Adrenal gland (tissue), 12 donors: ENCODE results near the gene CAMK1D. TPM values are rescaled to one million over a fixed set of nuclear protein-coding genes. Genes with fewer than 3 reads are reported as not detected.
A peak's percentile ranks its signal among the peaks of the same experiment; 100 is the strongest.

ENCODE experiments used
- DNase-seq, 7 donors: peaks; one replicate each; pipeline ENCODE4 v3.0.0-alpha.2; 2019 to 2020
- H3K27ac ChIP-seq, 5 donors: fragments of 200-600 bp; sonication (generic) in 4 of 5; 1 replicate in 3 of 5; 2 replicates in 2 of 5; pipeline versions ENCODE4 v1.5.1 to v1.8.0; 2016 to 2020; ENCODE audit warnings: mild to moderate bottlenecking in 1 of 5
- H3K27me3 ChIP-seq: fragments of 200-600 bp; 2 replicates; pipeline ENCODE4 v1.8.0; 2021
- H3K36me3 ChIP-seq, 2 donors: fragments of 200-600 bp; replicated peaks in 1 of 2; 1 replicate in 1 of 2; 2 replicates in 1 of 2; pipeline versions ENCODE4 v1.5.1 to v1.8.0; 2018 to 2022
- H3K4me1 ChIP-seq, 2 donors: fragments of 200-600 bp; replicated peaks in 1 of 2; 1 replicate in 1 of 2; 2 replicates in 1 of 2; pipeline versions ENCODE4 v1.5.1 to v1.8.0; 2018 to 2021
- H3K4me3 ChIP-seq, 4 donors: fragments of 200-600 bp; sonication (generic) in 3 of 4; one replicate each; pipeline ENCODE4 v1.5.1; 2016 to 2018
- H3K9me3 ChIP-seq, 3 donors: fragments of 200-600 bp; sonication (generic) in 1 of 3; replicated peaks in 1 of 3; 1 replicate in 2 of 3; 2 replicates in 1 of 3; pipeline versions ENCODE4 v1.5.1 to v1.8.0; 2016 to 2021
- POLR2A ChIP-seq, 2 donors: fragments of 450-650 bp; IDR thresholded peaks; one replicate each; pipeline ENCODE4 v1.6.1; 2017; ENCODE audit warnings: antibody characterized with exemption in 2 of 2, mild to moderate bottlenecking in 2 of 2, moderate library complexity in 1 of 2
- WGBS, 4 donors: extraction: QIAGEN DNeasy Blood & Tissue Kit in 2 of 4; methylation state at CpG; one replicate each; pipeline versions ENCODE4 v1.1.5 to v1.1.7; 2013 to 2017; 5-methylcytosine and 5-hydroxymethylcytosine counted together
- intact Hi-C, 2 donors: fragments of 100-400 bp; cut with DNase I; formaldehyde crosslinking; loops; one replicate each; pipeline versions ENCODE4 v1.14.1 to v1.15.0; 2022 to 2023
- polyA plus RNA-seq, 3 donors: library from polyadenylated mRNA; stranded (reverse); fragments of 200-250 nt in 2 of 3; fragments of 350-450 nt in 1 of 3; fragmentation: Illumina TruSeq in 1 of 3; extraction: RNeasy Lipid Tissue Mini Kit (QIAGEN cat#74804) in 1 of 3; gene quantifications; one replicate each; pipeline ENCODE4 v1.2.3, GENCODE V29; 2013 to 2014
- total RNA-seq, 9 donors: library from RNA; depleted of rRNA in 4 of 9; stranded (reverse); fragments of >200 nt in 4 of 9; fragments of 120-200 nt in 1 of 9; fragmentation: NEBNext Ultra II Directional in 1 of 9; extraction: Animal tissue kit (Norgen Biotek cat#: 25700) in 1 of 9; gene quantifications; one replicate each; pipeline versions ENCODE4 v1.1.0 to v1.2.4, GENCODE V29; 2013 to 2023
- TF ChIP-seq, protein P1 (sequence below), 6 experiments: fragments of 450-650 bp in 4 of 6; fragments of 200-600 bp in 2 of 6; sonication (generic) in 1 of 6; IDR thresholded peaks; 1 replicate in 5 of 6; 2 replicates in 1 of 6; pipeline versions ENCODE4 v1.5.1 to v1.8.0; 2016 to 2021; ENCODE audit warnings: antibody characterized with exemption in 6 of 6, mild to moderate bottlenecking in 2 of 6, moderate library complexity in 1 of 6
- donor health status: healthy with polysubstance abuse.
- donor health status: Bipolar disorder and iron deficiency.
- donor health status: DM: yes; HTN: yes; CAD: no.
- donor health status: DM: no; HTN: no; CAD: no.
- donor health status: DM: no; HTN: no; CAD: no.
- donor health status: DM: yes; HTN: yes; CAD: no.

The CAMK1D gene
- total and polyA plus RNA-seq, 12 donors = 2.3 to 9.4 (median 6.5) TPM

DNA sequence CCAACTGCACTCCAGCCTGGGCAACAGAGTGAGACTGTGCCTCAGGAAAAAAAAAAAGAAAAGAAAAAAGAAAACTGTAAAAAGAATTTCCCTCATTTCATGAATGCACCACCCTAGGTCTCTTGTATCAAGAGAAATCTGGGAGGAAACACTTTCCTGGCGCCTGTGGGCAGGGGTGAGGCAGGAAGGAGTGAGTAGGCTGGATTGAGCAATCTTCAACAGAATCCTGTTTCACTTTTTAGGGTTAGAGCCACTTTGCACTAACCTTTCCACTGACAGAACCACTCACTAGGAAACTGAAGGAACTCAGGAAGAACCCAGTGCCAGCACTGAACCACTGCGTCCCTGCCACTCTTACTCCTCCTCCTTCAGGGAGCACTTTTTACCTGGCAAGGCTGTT, 370.0 kb downstream of the CAMK1D start:
- Histone ChIP-seq H3K36me3 (no peaks in the 10 kb centered on the region), H3K9me3 (no peaks in the 10 kb centered on the region), H3K27ac (peak overlapping the region in 1 of 5 donors; percentile 57), H3K4me3 (no peak overlapping the region), H3K27me3 (no peaks in the 10 kb centered on the region), H3K4me1 (peaks cover 9 to 22% of the 10 kb centered on the region in 2 donors)
- WGBS, 4 donors = 61 to 79% (median 76%) methylated on average over 2 of the region's 2 CpGs
- TF ChIP-seq POLR2A (IDR thresholded peaks at IDR 0.05) = no peak
- TF ChIP-seq, protein P1, sequence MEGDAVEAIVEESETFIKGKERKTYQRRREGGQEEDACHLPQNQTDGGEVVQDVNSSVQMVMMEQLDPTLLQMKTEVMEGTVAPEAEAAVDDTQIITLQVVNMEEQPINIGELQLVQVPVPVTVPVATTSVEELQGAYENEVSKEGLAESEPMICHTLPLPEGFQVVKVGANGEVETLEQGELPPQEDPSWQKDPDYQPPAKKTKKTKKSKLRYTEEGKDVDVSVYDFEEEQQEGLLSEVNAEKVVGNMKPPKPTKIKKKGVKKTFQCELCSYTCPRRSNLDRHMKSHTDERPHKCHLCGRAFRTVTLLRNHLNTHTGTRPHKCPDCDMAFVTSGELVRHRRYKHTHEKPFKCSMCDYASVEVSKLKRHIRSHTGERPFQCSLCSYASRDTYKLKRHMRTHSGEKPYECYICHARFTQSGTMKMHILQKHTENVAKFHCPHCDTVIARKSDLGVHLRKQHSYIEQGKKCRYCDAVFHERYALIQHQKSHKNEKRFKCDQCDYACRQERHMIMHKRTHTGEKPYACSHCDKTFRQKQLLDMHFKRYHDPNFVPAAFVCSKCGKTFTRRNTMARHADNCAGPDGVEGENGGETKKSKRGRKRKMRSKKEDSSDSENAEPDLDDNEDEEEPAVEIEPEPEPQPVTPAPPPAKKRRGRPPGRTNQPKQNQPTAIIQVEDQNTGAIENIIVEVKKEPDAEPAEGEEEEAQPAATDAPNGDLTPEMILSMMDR (IDR thresholded peaks at IDR 0.05) = no peak
- intact Hi-C loops = loop anchor here in 1 of 2 donors (10.0 kb wide), 1 partner anchor 455 kb away; no protein-coding TSS in a partner anchor
- DNase-seq = peak in 1 of 7 donors; percentile 14

DNA sequence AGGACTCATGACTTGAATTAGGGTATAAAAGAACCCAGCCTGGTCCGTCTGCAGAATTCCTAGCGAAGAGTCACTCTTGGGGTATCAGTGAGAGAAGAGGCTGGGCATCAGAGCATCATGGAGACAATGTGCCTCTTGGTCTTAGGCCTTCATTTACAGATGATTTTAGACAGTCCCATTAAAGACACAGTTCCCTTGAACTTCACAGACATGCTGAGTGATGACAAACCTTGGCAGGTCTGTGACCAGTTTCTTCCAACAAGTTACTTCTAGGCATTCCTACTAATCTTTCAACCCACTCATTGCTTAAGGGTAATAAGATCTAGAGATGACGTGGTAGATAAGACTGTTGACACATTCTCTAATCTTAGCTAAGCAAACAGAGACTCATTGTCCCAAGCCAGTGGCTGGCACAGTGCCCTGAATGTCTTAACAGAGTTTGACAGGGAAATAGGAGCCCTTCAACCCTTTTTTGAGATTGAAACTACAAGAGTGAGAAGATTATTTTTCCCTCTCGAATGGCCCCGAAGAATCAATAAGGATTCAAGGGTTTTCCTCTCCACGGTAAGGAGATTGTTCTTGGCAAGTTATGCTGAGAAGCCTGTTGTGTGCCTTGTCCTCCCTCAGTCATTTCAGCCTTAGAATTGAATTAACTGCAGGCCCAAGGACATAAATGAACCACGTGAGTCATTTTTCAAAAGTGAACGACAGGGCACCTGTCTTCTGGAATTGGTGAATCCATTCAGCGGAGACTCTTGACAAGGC, 371.1 kb downstream of the CAMK1D start:
- Histone ChIP-seq H3K27ac (peak overlapping the region in 2 of 5 donors; percentile 3 to 57), H3K9me3 (no peaks in the 10 kb centered on the region), H3K4me3 (no peak overlapping the region), H3K4me1 (peaks cover 9 to 22% of the 10 kb centered on the region in 2 donors), H3K27me3 (no peaks in the 10 kb centered on the region), H3K36me3 (no peaks in the 10 kb centered on the region)
- no peak for TF ChIP-seq POLR2A (IDR thresholded peaks at IDR 0.05)
- TF ChIP-seq, protein P1 (IDR thresholded peaks at IDR 0.05) = no peak
- WGBS, 4 donors = 54 to 59% (median 56%) methylated on average over 9 of the region's 9 CpGs
- DNase-seq = peak; percentile 44 to 91 (median 80)
- intact Hi-C loops = loop anchor here in 1 of 2 donors (5.0 to 10.0 kb wide), 2 partner anchors 182 to 364 kb away; no protein-coding TSS in a partner anchor

DNA sequence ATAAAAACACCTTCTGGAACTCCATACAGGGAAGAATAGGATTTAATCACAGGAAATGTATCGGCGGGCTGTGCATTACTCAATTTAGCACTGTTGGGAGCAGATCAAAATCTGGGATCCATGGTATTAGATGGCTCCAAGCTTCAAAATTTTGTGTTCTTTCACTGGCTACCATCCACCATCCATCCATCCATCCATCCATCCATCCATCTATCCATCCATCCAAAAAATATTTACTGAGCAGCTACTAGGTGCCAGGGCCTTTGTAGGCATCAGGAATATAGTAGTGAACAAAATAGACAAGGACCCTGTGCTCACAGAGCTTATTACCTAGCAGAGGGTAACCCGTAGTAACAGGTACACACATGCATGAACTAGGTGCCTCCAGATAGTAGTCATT, 372.0 kb downstream of the CAMK1D start:
- Histone ChIP-seq H3K27me3 (no peaks in the 10 kb centered on the region), H3K27ac (no peak overlapping the region), H3K36me3 (no peaks in the 10 kb centered on the region), H3K4me1 (peaks cover 9 to 22% of the 10 kb centered on the region in 2 donors), H3K4me3 (no peak overlapping the region), H3K9me3 (no peaks in the 10 kb centered on the region)
- no peak for DNase-seq
- 96 to 100% (median 98%) methylated on average over 3 of the region's 3 CpGs for WGBS, 4 donors
- intact Hi-C loops = loop anchor here in 1 of 2 donors (5.0 to 10.0 kb wide), 2 partner anchors 181 to 363 kb away; no protein-coding TSS in a partner anchor
- TF ChIP-seq POLR2A (IDR thresholded peaks at IDR 0.05) = no peak
- TF ChIP-seq, protein P1 (IDR thresholded peaks at IDR 0.05) = no peak

DNA sequence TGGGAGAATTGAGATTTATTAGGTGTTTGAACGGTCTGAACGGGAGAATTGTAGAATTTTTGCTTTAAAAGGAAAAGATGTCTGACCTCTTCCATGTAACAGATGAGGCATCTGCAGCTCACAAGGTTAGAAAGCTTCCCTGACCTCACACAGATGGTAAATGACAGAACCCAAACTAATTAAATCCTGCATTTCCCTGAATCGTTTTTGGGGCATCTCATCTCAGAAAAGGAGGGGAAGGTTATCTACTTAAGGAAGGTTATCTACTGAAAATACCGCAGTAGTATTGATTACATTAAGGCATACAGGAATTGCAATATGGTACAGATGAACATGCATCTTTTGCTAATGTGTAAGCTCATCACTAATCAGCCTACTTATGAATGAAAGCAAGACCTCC, 373.9 kb downstream of the CAMK1D start:
- WGBS, 4 donors = 63 to 80% (median 70%) methylated on average over 4 of the region's 4 CpGs
- Histone ChIP-seq H3K27me3 (no peaks in the 10 kb centered on the region), H3K4me3 (no peak overlapping the region), H3K4me1 (peaks cover 9 to 25% of the 10 kb centered on the region in 2 donors), H3K36me3 (no peaks in the 10 kb centered on the region), H3K9me3 (no peaks in the 10 kb centered on the region), H3K27ac (no peak overlapping the region)
- TF ChIP-seq, protein P1 (IDR thresholded peaks at IDR 0.05) = no peak
- TF ChIP-seq POLR2A (IDR thresholded peaks at IDR 0.05) = no peak
- intact Hi-C loops = loop anchor here in 1 of 2 donors (5.0 to 10.0 kb wide), 2 partner anchors 179 to 362 kb away; no protein-coding TSS in a partner anchor
- DNase-seq = no peak
